Liver (tissue), 9 donors: Measurements from ENCODE around the gene RAB11FIP3. TPM values are rescaled to one million over a fixed set of nuclear protein-coding genes. Genes with fewer than 3 reads are reported as not detected.

Source experiments
- DNase-seq: peaks from one replicate; pipeline ENCODE4 v3.0.0-alpha.2; 2017; ENCODE audit warnings: low spot score
- H3K27ac ChIP-seq, 2 donors: one replicate each; pipeline ENCODE4 v1.7.0; 2013; ENCODE audit warnings: inconsistent platforms in 2 of 2, low read length in 2 of 2, control low read depth in 1 of 2, low read depth in 1 of 2, mild to moderate bottlenecking in 1 of 2
- H3K27me3 ChIP-seq, 4 donors: one replicate each; pipeline versions ENCODE4 v1.6.1 to v1.7.0; 2013; ENCODE audit warnings: low read length in 3 of 4, inconsistent platforms in 1 of 4, mild to moderate bottlenecking in 1 of 4, moderate library complexity in 1 of 4; ENCODE audit not compliant: control insufficient read depth in 4 of 4, insufficient read depth in 4 of 4
- H3K36me3 ChIP-seq, 4 donors: one replicate each; pipeline versions ENCODE4 v1.6.1 to v1.7.0; 2013; ENCODE audit warnings: low read length in 3 of 4, mild to moderate bottlenecking in 3 of 4, low read depth in 1 of 4, moderate library complexity in 1 of 4; ENCODE audit not compliant: control insufficient read depth in 4 of 4, insufficient read depth in 3 of 4
- H3K4me1 ChIP-seq, 4 donors: one replicate each; pipeline versions ENCODE4 v1.6.1 to v1.7.0; 2013; ENCODE audit warnings: low read length in 3 of 4, mild to moderate bottlenecking in 3 of 4, moderate library complexity in 1 of 4; ENCODE audit not compliant: control insufficient read depth in 4 of 4, insufficient read depth in 4 of 4
- H3K4me3 ChIP-seq, 3 donors: one replicate each; pipeline versions ENCODE4 v1.6.1 to v1.7.0; 2013; ENCODE audit warnings: low read length in 3 of 3, control low read depth in 1 of 3, low read depth in 1 of 3, mild to moderate bottlenecking in 1 of 3
- H3K9ac ChIP-seq, 2 donors: one replicate each; pipeline ENCODE4 v1.7.0; 2013; ENCODE audit warnings: low read length in 2 of 2, mild to moderate bottlenecking in 2 of 2, moderate library complexity in 2 of 2, control low read depth in 1 of 2, low read depth in 1 of 2
- H3K9me3 ChIP-seq, 4 donors: one replicate each; pipeline versions ENCODE4 v1.6.1 to v1.7.0; 2013; ENCODE audit warnings: low read length in 3 of 4; ENCODE audit not compliant: control insufficient read depth in 4 of 4
- ATF3 ChIP-seq: IDR thresholded peaks from 2 replicates; pipeline ENCODE4 v1.6.1; 2016; ENCODE audit warnings: antibody characterized with exemption
- CTCF ChIP-seq: fragments of 150-350 bp; IDR thresholded peaks from 2 replicates; pipeline ENCODE4 v1.5.1; 2017; ENCODE audit warnings: improper control_type of control experiment, low read depth, low read length; ENCODE audit not compliant: missing input control
- EGR1 ChIP-seq, 2 donors: IDR thresholded peaks; 2 replicates each; pipeline ENCODE4 v1.6.1; 2016 to 2018; ENCODE audit warnings: antibody characterized with exemption in 2 of 2, low read depth in 2 of 2
- FOXA2 ChIP-seq: IDR thresholded peaks from 2 replicates; pipeline ENCODE4 v1.6.1; 2016; ENCODE audit warnings: antibody characterized with exemption
- GABPA ChIP-seq, 2 donors: IDR thresholded peaks in 1 of 2; conservative IDR thresholded peaks in 1 of 2; 2 replicates each; pipeline ENCODE4 v1.6.1; 2016; ENCODE audit warnings: antibody characterized with exemption in 2 of 2, mild to moderate bottlenecking in 1 of 2, moderate library complexity in 1 of 2
- HNF4A ChIP-seq, 2 donors: conservative IDR thresholded peaks; 2 replicates each; pipeline ENCODE4 v1.6.1; 2016; ENCODE audit warnings: antibody characterized with exemption in 2 of 2, mild to moderate bottlenecking in 2 of 2
- HNF4G ChIP-seq: IDR thresholded peaks from 2 replicates; pipeline ENCODE4 v1.6.1; 2016; ENCODE audit warnings: antibody characterized with exemption
- JUND ChIP-seq, 2 donors: IDR thresholded peaks; 2 replicates each; pipeline ENCODE4 v1.6.1; 2016; ENCODE audit warnings: antibody characterized with exemption in 2 of 2
- RAD21 ChIP-seq, 2 donors: IDR thresholded peaks; 2 replicates each; pipeline ENCODE4 v1.6.1; 2016; ENCODE audit warnings: antibody characterized with exemption in 2 of 2, mild to moderate bottlenecking in 2 of 2
- REST ChIP-seq: IDR thresholded peaks from 2 replicates; pipeline ENCODE4 v1.6.1; 2016; ENCODE audit warnings: antibody characterized with exemption, mild to moderate bottlenecking
- RXRA ChIP-seq, 2 donors: IDR thresholded peaks; 2 replicates each; pipeline ENCODE4 v1.6.1; 2017 to 2018; ENCODE audit warnings: antibody characterized with exemption in 2 of 2, mild to moderate bottlenecking in 1 of 2
- TAF1 ChIP-seq: conservative IDR thresholded peaks from 2 replicates; pipeline ENCODE4 v1.6.1; 2016; ENCODE audit warnings: antibody characterized with exemption, mild to moderate bottlenecking
- ZBTB33 ChIP-seq: IDR thresholded peaks from 2 replicates; pipeline ENCODE4 v1.6.1; 2016; ENCODE audit warnings: antibody characterized with exemption
- WGBS: extraction: QIAGEN DNeasy Blood & Tissue Kit; methylation state at CpG from one replicate; pipeline ENCODE4 v1.1.7; 2013; 5-methylcytosine and 5-hydroxymethylcytosine counted together
- polyA plus RNA-seq, 2 donors: library from polyadenylated mRNA; stranded (reverse) in 1 of 2; unstranded in 1 of 2; fragments of 200-250 nt in 1 of 2; fragments of >200 nt in 1 of 2; fragmentation: Nextera tagmentation in 1 of 2; extraction: Ambion mirVana in 1 of 2; gene quantifications; one replicate each; pipeline versions ENCODE4 v1.2.1 to v1.2.3, GENCODE V29; 2013 to 2015
- total RNA-seq, 2 donors: library from RNA; depleted of rRNA; stranded (reverse); fragments of >200 nt; gene quantifications; one replicate each; pipeline ENCODE4 v1.2.3, GENCODE V29; 2014
- donor health status: healthy.
- donor health status: healthy.
- donor health status: healthy.
- donor health status: healthy.
- donor health status: healthy.

Gene RAB11FIP3
- total and polyA plus RNA-seq, 4 donors = 3.5 to 29.4 (median 15.7) TPM

GRCh38 chr16:554640-555365 lies 129.4 kb downstream of the RAB11FIP3 start:
- Histone ChIP-seq H3K27me3 (peaks cover 0 to 5% (median 0%) of the 10 kb centered on the region in 4 donors), H3K9ac (no peak overlapping the region), H3K36me3 (peaks cover 0 to 20% (median 8%) of the 10 kb centered on the region in 4 donors), H3K4me1 (peaks cover 1 to 17% (median 8%) of the 10 kb centered on the region in 4 donors), H3K9me3 (no peaks in the 10 kb centered on the region), H3K4me3 (no peak overlapping the region), H3K27ac (no peak overlapping the region)
- no peak for DNase-seq
- 87% methylated on average over 54 of the region's 54 CpGs for WGBS
- no peak for TF ChIP-seq ZBTB33
- TF ChIP-seq ATF3 = no peak
- TF ChIP-seq HNF4G = no peak
- TF ChIP-seq FOXA2 = no peak
- TF ChIP-seq JUND (IDR thresholded peaks at IDR 0.05) = no peak
- TF ChIP-seq HNF4A (conservative IDR thresholded peaks at IDR 0.05) = no peak
- TF ChIP-seq RAD21 (IDR thresholded peaks at IDR 0.05) = no peak
- no peak for TF ChIP-seq EGR1 (IDR thresholded peaks at IDR 0.05; ENCODE audit: low read depth in 2 of 2)
- no peak for TF ChIP-seq GABPA (IDR thresholded peaks at IDR 0.05 in 1 of 2, conservative IDR thresholded peaks at IDR 0.05 in 1 of 2)
- no peak for TF ChIP-seq RXRA (IDR thresholded peaks at IDR 0.05)
- TF ChIP-seq TAF1 = no peak
- no peak for TF ChIP-seq CTCF
- no peak for TF ChIP-seq REST
